RWPE2 (cell line): ENCODE data around the gene DLST.

Experiments
- ATAC-seq: fragments of 200-7000 bp; cut with Tn5 transposase; 3 replicates; pipeline ENCODE4 v1.9.1; 2021; ENCODE audit warnings: low read depth
- DNase-seq: peaks from one replicate; pipeline ENCODE4 v3.0.0-alpha.2; 2020; ENCODE audit warnings: low spot score
- H3K27ac ChIP-seq: fragments of 450-650 bp; 2 replicates; pipeline ENCODE4 v1.5.1; 2017; ENCODE audit warnings: mild to moderate bottlenecking; ENCODE audit not compliant: poor library complexity, severe bottlenecking
- H3K27me3 ChIP-seq: fragments of 250-450 bp; sonication (Bioruptor Pico); 2 replicates; pipeline ENCODE4 v1.5.1; 2021; ENCODE audit warnings: mild to moderate bottlenecking, moderate library complexity; ENCODE audit not compliant: insufficient read depth, poor library complexity, severe bottlenecking
- H3K36me3 ChIP-seq: fragments of 250-450 bp; sonication (Bioruptor Pico); 2 replicates; pipeline ENCODE4 v1.5.1; 2020; ENCODE audit warnings: low read depth, mild to moderate bottlenecking, moderate library complexity
- H3K4me1 ChIP-seq: fragments of 250-450 bp; sonication (Bioruptor Pico); 2 replicates; pipeline ENCODE4 v1.5.1; 2021; ENCODE audit warnings: mild to moderate bottlenecking, moderate library complexity; ENCODE audit not compliant: insufficient read depth, poor library complexity, severe bottlenecking
- H3K4me3 ChIP-seq: fragments of 250-450 bp; sonication (Bioruptor Pico); 2 replicates; pipeline ENCODE4 v1.5.1; 2021; ENCODE audit warnings: mild to moderate bottlenecking, moderate library complexity; ENCODE audit not compliant: severe bottlenecking
- H3K9me3 ChIP-seq: fragments of 250-450 bp; sonication (Bioruptor Pico); 2 replicates; pipeline ENCODE4 v1.5.1; 2021; ENCODE audit warnings: mild to moderate bottlenecking, moderate library complexity; ENCODE audit not compliant: severe bottlenecking
- CTCF ChIP-seq: fragments of 450-650 bp; IDR thresholded peaks from one replicate; pipeline ENCODE4 v1.5.1; 2017; ENCODE audit warnings: mild to moderate bottlenecking, moderate library complexity; ENCODE audit not compliant: poor library complexity, severe bottlenecking

DLST gene

GRCh38 chr14:74898083-74898482, 16.4 kb downstream of the DLST start:
- ATAC-seq (no peak), DNase-seq (no peak)
- no peak overlapping the region for H3K4me3 ChIP-seq
- no peaks in the 10 kb centered on the region for H3K9me3 ChIP-seq
- no peak overlapping the region for H3K27ac ChIP-seq
- no peaks in the 10 kb centered on the region for H3K27me3 ChIP-seq
- peaks cover 97% of the 10 kb centered on the region for H3K36me3 ChIP-seq
- no peak for TF ChIP-seq CTCF
- no peaks in the 10 kb centered on the region for H3K4me1 ChIP-seq

GRCh38 chr14:74898694-74899093, 17.0 kb downstream of the DLST start:
- no peak for TF ChIP-seq CTCF
- Histone ChIP-seq H3K9me3 (no peaks in the 10 kb centered on the region), H3K27ac (no peak overlapping the region), H3K27me3 (no peaks in the 10 kb centered on the region), H3K4me3 (no peak overlapping the region), H3K36me3 (peaks cover 93% of the 10 kb centered on the region), H3K4me1 (no peaks in the 10 kb centered on the region)
- ATAC-seq, result no peak
- DNase-seq, result no peak

- Histone ChIP-seq H3K27ac (no peak overlapping the region), H3K4me1 (no peaks in the 10 kb centered on the region), H3K9me3 (no peaks in the 10 kb centered on the region), H3K36me3 (peaks cover 63% of the 10 kb centered on the region), H3K4me3 (no peak overlapping the region), H3K27me3 (no peaks in the 10 kb centered on the region)
- no peak for TF ChIP-seq CTCF
- ATAC-seq (no peak), DNase-seq (no peak)
These were observed 21.4 kb downstream of the DLST start for GRCh38 chr14:74902941-74903705.

GRCh38 chr14:74904635-74905503, 23.2 kb downstream of the DLST start:
- H3K4me3 ChIP-seq, result no peak overlapping the region
- TF ChIP-seq CTCF, result no peak
- ATAC-seq, result peak; percentile 1; the same call in 2 of the 3 replicates
- no peaks in the 10 kb centered on the region for H3K9me3 ChIP-seq
- no peaks in the 10 kb centered on the region for H3K4me1 ChIP-seq
- no peak overlapping the region for H3K27ac ChIP-seq
- H3K27me3 ChIP-seq, result no peaks in the 10 kb centered on the region
- H3K36me3 ChIP-seq, result peaks cover 45% of the 10 kb centered on the region
- no peak for DNase-seq
